ENCODE data around the gene ZC3H18.

DNA sequence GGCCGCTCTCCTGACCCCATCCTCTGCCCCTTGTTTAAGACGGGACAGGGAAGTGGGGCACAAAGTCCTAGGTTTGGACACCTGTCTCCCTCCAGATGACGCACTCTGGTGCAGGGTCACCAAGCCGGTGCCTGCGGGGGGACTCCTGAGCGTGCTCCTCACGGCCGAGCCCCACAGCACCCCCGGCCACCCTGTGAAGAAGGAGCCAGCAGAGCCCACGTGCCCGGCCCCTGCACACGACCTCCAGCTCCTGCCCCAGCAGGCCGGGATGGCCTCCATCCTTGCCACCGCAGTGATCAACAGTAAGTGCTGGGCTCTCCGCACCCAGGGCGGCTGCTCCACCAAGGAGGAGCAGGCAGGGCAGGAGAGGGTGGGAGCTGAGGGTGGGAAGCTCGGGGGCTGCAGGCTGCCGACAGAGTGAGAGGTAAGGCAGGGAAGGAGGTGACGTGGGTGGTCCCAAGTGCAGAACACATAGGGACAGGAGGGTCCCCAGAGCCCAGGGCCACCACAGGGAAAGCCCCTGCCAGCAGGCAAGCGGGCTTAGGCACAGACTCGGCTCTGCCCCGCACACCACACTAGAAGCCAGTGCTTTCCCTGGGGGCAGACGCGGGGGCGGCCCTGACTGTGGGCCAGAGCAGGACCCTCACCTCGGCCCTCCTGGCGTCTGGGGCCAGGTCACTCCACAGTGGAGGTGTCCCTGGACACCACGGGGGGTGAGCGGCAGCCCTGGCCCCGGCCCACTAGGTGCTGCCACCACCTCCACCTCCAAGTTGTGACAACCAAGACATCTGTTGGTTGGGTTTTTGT lies 42.1 kb upstream of the ZC3H18 start:
- TF ChIP-seq POLR2A (IDR thresholded peaks at IDR 0.05; ENCODE audit: low read depth, low read length) (no peak), POLR2AphosphoS5 (IDR thresholded peaks at IDR 0.05; ENCODE audit: low read depth, low read length) (no peak)

Data from GM12892 (cell line).